22Rv1 (cell line): ENCODE results near the gene PDK2.

Experiments
- ZFX ChIP-seq: fragments of 450-650 bp; IDR thresholded peaks from 2 replicates; pipeline ENCODE4 v1.6.1; 2017; ENCODE audit warnings: antibody characterized with exemption, borderline replicate concordance
- TF ChIP-seq, protein P1 (sequence below): fragments of 450-650 bp; IDR thresholded peaks from 2 replicates; pipeline ENCODE4 v1.5.1; 2017; ENCODE audit warnings: mild to moderate bottlenecking

DNA sequence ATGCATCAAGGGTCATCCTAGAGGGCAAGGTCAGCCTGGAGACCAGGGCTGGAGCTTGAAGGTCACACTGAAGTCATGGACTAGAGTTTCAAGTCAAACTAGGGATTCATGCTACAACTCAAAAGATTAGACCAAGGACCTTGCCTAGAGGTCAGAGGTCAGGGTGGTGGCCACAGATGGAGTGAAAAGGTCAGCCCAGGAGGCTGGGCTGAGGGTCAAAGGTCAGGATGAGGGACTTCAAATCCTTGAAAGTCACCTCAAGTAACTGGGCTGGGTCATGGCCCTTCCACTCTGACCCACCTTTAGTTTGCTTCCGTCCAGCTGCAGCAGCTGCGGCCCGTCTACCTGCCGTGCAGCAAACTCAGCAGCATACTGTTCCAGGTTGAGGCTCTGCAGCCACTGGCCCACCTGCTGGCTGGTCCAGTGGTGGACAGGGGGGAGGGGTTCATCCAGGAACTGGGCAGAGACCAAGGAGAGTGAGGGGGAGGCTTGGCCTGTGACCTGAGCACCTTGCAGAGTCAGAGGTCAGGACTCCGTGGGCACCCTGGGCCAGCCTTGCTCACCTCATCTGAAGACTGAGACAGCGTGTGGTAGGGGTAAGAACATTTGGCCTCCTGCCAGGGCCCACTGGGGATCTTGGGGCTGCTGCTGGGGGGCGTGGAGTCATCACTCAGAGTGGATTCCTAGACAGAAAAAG is 18.6 kb downstream of the PDK2 start:
- TF ChIP-seq, protein P1, sequence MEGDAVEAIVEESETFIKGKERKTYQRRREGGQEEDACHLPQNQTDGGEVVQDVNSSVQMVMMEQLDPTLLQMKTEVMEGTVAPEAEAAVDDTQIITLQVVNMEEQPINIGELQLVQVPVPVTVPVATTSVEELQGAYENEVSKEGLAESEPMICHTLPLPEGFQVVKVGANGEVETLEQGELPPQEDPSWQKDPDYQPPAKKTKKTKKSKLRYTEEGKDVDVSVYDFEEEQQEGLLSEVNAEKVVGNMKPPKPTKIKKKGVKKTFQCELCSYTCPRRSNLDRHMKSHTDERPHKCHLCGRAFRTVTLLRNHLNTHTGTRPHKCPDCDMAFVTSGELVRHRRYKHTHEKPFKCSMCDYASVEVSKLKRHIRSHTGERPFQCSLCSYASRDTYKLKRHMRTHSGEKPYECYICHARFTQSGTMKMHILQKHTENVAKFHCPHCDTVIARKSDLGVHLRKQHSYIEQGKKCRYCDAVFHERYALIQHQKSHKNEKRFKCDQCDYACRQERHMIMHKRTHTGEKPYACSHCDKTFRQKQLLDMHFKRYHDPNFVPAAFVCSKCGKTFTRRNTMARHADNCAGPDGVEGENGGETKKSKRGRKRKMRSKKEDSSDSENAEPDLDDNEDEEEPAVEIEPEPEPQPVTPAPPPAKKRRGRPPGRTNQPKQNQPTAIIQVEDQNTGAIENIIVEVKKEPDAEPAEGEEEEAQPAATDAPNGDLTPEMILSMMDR, result no peak
- no peak for TF ChIP-seq ZFX
